ENCODE data around the gene IGF2R.
"Not testable (repeated sequence)": the region's sequence is repeated elsewhere in the genome, so short reads cannot be mapped to it uniquely, and the experiment has no call there.

Gene IGF2R

GRCh38 chr6:160138839-160139419, 170.0 kb downstream of the IGF2R start:
- no peak for DNase-seq (ENCODE audit: low spot score)

- DNase-seq (ENCODE audit: low spot score), result no peak
These were observed 170.6 kb downstream of the IGF2R start for GRCh38 chr6:160139420-160139851.

- not testable (repeated sequence) for DNase-seq (ENCODE audit: low spot score)
These were observed 171.6 kb downstream of the IGF2R start for GRCh38 chr6:160140493-160140892.

GRCh38 chr6:160141001-160141726, 172.3 kb downstream of the IGF2R start:
- no peak for DNase-seq (ENCODE audit: low spot score)

GRCh38 chr6:160142115-160142715, 173.3 kb downstream of the IGF2R start:
- DNase-seq (ENCODE audit: low spot score), result no peak

- DNase-seq (ENCODE audit: low spot score), result no peak
These were observed 177.7 kb downstream of the IGF2R start for GRCh38 chr6:160146454-160147145.

GRCh38 chr6:160147146-160147536, 178.3 kb downstream of the IGF2R start:
- no peak for DNase-seq (ENCODE audit: low spot score)

- DNase-seq (ENCODE audit: low spot score), result no peak
These were observed 185.6 kb downstream of the IGF2R start for GRCh38 chr6:160154471-160154870.

- DNase-seq (ENCODE audit: low spot score), result no peak
These were observed 188.0 kb downstream of the IGF2R start for GRCh38 chr6:160156842-160157241.

- no peak for DNase-seq (ENCODE audit: low spot score)
These were observed 191.6 kb downstream of the IGF2R start for GRCh38 chr6:160160450-160160849.

Measured in HuH-7 (cell line).